GM12873 (cell line): Measurements from ENCODE around the gene GABRB1.

ENCODE experiments used
- CTCF ChIP-seq: IDR thresholded peaks from 2 replicates; pipeline ENCODE4 v1.5.1; 2012; ENCODE audit warnings: low read depth, mild to moderate bottlenecking, moderate library complexity, low read length, control low read depth; ENCODE audit not compliant: insufficient read depth; ENCODE audit errors: missing control alignments

GABRB1 gene

GRCh38 chr4:47451657-47452056 lies 420.3 kb downstream of the GABRB1 start:
- TF ChIP-seq CTCF = no peak

DNA sequence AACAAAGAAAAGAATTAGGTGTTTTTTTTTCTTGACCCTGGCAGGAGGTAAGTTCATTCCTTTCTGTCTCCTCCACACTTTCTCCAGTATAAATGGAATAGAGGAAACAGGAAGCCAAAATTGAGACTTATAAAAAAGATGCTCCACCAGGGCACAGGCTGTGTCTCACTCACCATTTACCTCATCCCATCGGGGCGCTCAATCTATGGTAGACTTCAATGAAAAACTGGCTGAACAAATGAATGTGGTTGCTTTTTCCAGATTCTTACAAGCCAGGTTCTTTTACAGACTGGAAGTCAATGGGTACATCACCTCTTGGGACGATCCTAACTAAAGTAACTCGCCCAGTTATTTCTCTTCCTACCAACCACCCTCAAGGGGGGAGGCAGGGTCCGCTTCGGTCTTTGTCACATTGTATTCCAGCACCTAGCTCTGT lies 431.4 kb downstream of the GABRB1 start:
- TF ChIP-seq CTCF = no peak

DNA sequence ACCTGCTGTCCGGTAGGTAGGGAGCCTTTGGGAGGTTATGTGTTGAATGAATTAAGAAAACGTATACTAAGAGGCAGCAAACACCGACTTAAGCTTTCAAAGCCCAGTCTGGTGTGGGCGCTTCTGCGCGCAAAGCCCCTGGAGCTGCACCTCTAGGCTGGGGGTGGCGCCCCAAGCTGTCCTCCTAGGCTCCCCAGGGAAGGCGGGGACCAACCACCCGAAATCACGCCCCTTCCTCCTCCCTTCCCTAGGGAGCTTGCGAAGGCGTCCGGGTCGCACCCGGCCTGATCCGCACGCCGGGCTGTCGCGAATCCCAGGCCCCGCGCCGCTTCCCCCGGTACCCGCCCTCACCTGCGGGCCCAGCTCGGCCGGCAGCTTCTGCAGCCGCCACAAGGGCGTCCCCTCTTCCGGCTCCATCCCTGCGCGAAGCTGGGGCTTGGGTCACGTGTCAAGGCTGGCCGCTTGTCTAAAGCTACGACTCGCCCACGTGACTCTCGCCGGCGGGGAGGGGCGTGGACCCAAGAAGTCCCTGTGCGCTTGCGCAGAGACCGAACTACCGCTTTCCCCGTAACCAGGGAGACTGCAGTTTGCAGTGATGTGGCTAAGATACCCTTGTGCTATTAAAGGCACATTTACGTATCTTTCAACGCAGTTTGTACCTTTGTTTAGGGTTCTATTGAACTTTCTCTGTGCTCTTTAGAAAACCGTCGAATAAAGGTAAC lies 432.0 kb downstream of the GABRB1 start, which contains the start of gene COMMD8:
COMMD8 (minus strand) TSS at position 468 of the 722 bp plus-strand sequence; CDS start at position 417, 51 bp downstream.
- peak; percentile 37 for TF ChIP-seq CTCF

- no peak for TF ChIP-seq CTCF
These were observed 433.6 kb downstream of the GABRB1 start for GRCh38 chr4:47465004-47465403.

DNA sequence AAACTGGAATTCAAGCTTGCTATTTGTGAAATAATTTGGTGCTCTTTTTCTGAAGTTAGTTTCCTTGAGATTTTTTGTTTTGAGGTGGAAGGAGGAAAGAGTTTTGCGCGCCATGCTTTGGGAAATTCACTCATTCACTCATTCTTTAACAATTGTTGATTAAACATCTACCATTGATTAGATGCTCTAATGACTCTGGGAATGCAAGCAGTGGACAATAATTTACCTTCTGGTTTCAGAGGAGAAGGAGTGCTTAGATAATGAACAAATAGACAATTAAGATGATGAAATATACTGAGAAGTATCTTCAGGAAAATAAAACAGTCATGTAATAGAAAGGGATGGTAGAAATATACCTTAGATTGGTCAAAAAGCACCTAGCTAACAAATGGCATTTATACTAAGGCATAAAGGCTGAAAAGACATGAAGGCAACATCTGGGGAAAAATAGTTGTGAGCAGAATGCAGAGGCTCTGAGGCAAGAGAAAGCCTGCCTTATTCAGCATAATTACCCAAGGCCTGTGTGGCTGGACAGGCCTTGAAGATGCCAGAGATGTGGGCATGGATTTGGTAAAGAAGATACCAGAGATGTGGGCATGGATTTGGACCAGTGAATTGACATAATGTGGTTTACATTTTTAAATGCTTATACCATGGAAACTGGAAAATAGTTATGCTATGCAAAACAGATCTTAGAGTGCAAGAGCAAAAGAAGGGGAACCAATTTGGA lies 434.9 kb downstream of the GABRB1 start:
- TF ChIP-seq CTCF = no peak

DNA sequence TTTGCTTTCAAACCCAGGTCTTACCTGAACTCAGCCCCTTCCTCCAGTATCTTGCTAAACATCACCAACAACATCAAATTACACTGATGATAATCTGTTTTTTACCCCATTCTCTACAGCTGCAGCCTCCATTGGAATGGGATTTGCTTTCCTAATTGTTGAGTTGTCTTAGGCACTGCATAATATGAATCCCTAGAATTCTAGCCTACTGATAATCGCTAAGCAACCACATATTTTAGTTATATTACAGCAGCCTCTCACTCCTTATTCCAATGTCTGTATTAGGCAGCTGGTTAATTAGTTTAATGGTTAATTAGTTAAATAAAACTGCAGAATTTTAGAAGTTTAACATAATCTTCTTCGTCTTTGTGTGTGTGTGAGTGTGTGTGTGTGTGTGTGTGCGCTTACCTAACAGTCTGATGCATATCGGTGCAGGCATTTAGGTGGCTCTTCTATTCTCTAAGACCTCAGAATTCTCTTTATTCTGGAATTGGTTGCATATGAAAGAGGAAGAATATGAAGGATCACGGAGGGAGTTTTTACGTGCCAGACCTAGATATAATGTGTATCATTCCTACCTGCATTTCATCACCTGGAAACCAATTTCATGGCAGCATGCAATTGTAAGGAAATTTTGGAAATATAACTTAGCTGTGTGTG lies 437.5 kb downstream of the GABRB1 start:
- no peak for TF ChIP-seq CTCF

GRCh38 chr4:47469951-47470350 lies 438.6 kb downstream of the GABRB1 start:
- no peak for TF ChIP-seq CTCF
